ENCODE measurements around the gene LGALS9C.
"Not testable (repeated sequence)": the region's sequence is repeated elsewhere in the genome, so short reads cannot be mapped to it uniquely, and the experiment has no call there.

- TF ChIP-seq, protein P1, sequence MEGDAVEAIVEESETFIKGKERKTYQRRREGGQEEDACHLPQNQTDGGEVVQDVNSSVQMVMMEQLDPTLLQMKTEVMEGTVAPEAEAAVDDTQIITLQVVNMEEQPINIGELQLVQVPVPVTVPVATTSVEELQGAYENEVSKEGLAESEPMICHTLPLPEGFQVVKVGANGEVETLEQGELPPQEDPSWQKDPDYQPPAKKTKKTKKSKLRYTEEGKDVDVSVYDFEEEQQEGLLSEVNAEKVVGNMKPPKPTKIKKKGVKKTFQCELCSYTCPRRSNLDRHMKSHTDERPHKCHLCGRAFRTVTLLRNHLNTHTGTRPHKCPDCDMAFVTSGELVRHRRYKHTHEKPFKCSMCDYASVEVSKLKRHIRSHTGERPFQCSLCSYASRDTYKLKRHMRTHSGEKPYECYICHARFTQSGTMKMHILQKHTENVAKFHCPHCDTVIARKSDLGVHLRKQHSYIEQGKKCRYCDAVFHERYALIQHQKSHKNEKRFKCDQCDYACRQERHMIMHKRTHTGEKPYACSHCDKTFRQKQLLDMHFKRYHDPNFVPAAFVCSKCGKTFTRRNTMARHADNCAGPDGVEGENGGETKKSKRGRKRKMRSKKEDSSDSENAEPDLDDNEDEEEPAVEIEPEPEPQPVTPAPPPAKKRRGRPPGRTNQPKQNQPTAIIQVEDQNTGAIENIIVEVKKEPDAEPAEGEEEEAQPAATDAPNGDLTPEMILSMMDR (IDR thresholded peaks at IDR 0.05) = not testable (repeated sequence)
- TF ChIP-seq POLR2A (IDR thresholded peaks at IDR 0.05) = not testable (repeated sequence)
Observed at GRCh38 chr17:18450998-18451397, 25.6 kb upstream of the LGALS9C start.
